Astrocyte (in vitro differentiated cells and primary cell): Measurements from ENCODE around the gene CIBAR2.

Source experiments
- CTCF ChIP-seq: IDR thresholded peaks from 2 replicates; pipeline ENCODE4 v1.5.1; 2011; ENCODE audit warnings: low read depth, mild to moderate bottlenecking, inconsistent platforms, low read length, moderate library complexity; ENCODE audit not compliant: insufficient read depth
- EZH2 ChIP-seq: IDR thresholded peaks from 2 replicates; pipeline ENCODE4 v1.6.1; 2012; ENCODE audit warnings: mild to moderate bottlenecking, low read length, inconsistent platforms; ENCODE audit not compliant: insufficient read depth

- TF ChIP-seq CTCF, result no peak
- no peak for TF ChIP-seq EZH2
Observed at GRCh38 chr16:85137323-85138072, 25.2 kb upstream of the CIBAR2 start.
